Measurements from ENCODE around the gene NGB.

NGB gene

DNA sequence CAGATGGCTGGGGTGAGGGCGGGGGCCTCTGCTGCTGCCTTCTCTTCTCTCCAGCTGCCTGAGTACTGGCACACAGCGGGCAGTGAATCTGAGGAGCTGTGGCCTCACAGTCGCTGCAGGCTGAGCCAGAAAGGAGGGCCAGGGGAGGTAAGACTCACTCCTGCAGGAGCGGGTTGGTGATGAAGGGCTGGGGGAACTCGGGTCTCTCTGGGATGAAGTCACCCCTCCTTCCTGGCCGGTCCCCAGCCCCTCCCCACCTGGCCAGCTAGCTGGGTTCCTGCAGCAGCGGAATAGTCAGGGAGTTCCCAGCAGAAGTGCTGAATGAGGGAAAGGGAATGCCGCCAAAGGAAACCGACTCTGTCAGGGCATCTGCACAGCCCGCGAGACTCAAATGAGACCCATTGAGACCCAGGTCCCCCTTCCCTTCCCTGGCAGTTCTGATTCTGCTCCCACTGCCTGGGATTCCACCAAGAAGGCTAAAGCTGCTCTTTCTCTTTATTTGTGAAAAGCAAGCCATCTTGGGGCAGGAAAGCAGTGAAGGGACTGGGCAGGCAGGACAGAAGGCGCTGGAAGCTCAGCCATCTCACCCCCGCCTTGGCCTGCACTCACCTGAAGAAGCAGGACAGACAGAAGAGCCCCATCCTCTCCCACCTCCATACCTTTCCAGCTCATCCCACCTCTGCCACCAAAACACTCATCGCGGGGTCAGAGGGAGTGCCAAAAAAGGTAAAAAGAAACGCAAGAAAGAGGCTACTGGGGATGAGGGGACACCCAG is 5.3 kb downstream of the NGB start:
- Mint-ChIP-seq H3K4me1 (peaks cover 9% of the 10 kb centered on the region), H3K27me3 (peaks cover 14% of the 10 kb centered on the region), H3K36me3 (peaks cover 2% of the 10 kb centered on the region), H3K9me3 (peaks cover 3% of the 10 kb centered on the region), H3K4me3 (no peak overlapping the region), H3K27ac (no peak overlapping the region)
- DNase-seq (ENCODE audit: low spot score in 2 of 2) (no peak), ATAC-seq (ENCODE audit: low read depth) (no peak)

DNA sequence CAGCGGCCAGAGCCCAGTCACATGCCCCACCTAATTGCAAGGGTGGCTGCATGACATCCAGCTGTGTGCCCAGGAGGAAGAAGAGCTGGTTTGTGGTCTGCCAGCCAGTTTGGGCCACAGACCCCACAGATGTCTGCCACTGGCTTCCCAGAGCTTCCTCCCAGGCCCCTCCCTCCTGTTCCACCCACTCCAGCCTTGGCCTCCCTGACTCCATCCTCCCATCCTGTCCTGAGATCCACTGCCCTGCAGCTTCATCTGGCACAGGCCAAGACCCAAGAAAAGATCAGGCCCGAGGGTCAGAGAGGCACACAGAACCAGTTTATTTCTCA is 5.9 kb downstream of the NGB start:
- Mint-ChIP-seq H3K36me3 (peaks cover 2% of the 10 kb centered on the region), H3K9me3 (peaks cover 3% of the 10 kb centered on the region), H3K27me3 (peaks cover 14% of the 10 kb centered on the region), H3K27ac (no peak overlapping the region), H3K4me1 (peaks cover 9% of the 10 kb centered on the region), H3K4me3 (no peak overlapping the region)
- DNase-seq (ENCODE audit: low spot score in 2 of 2) (no peak), ATAC-seq (ENCODE audit: low read depth) (no peak)

DNA sequence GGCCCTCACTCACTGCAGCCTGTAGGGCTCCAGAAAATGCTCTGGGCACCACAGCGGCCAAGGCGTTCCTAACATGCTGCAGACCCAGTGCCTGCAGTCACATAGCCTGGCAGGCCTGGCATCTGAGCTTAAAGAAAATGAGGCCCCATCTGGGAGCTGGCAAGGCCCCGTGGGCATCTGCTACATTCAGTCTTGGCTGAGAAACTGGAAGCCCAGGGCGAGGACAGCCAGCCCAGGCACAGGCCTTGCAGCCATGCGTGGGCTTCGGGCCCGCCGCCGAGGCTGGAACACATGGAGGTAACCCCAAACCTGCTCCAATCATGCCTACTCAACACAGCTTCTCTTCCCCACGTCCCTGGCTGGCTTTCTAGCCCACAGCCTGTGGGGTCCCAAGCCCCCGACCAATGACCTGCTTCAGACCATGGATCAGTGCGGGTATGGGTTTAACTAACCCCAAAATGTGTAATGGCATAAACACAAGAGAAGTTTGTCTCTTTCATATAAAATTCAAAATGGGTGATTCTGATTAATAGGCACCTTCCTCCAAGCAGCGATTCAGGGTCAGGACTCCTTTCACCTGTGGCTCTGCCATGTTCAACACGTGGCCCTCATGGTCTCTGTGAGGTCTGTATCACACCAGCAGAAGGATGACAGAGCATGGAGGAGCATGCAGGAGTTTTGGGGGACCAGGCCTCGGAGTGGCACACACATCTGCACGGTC is 6.4 kb downstream of the NGB start:
- H3K9me3 Mint-ChIP-seq: peaks cover 3% of the 10 kb centered on the region
- no peak overlapping the region for H3K27ac Mint-ChIP-seq
- H3K36me3 Mint-ChIP-seq: peaks cover 2% of the 10 kb centered on the region
- peaks cover 12% of the 10 kb centered on the region for H3K27me3 Mint-ChIP-seq
- DNase-seq (ENCODE audit: low spot score in 2 of 2) (no peak), ATAC-seq (ENCODE audit: low read depth) (no peak)
- no peak overlapping the region for H3K4me3 Mint-ChIP-seq
- H3K4me1 Mint-ChIP-seq: peaks cover 6% of the 10 kb centered on the region

DNA sequence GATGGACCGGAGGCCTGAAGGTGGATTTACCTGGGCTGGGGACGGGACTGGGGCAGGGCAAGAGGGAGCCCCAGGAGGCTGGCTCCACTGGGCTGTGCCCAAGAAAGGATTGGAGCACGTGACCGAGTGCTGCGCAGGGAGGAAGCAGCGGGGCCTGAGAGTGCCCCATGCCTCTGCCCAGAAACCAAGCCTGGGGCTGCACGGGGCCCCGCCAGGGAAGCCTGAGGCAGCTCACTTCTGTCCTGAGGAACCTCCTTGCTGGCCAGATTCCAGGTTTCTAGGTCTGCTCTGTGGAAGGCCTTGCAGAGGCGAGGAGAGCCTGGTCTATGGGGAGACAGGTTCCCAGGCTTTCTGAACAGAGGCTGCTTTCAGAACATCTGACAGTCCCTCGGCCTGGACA is 10.4 kb downstream of the NGB start:
- H3K9me3 Mint-ChIP-seq: no peaks in the 10 kb centered on the region
- H3K4me3 Mint-ChIP-seq: no peak overlapping the region
- peaks cover 6% of the 10 kb centered on the region for H3K4me1 Mint-ChIP-seq
- peak; percentile 21 for ATAC-seq (ENCODE audit: low read depth)
- no peak overlapping the region for H3K27ac Mint-ChIP-seq
- no peaks in the 10 kb centered on the region for H3K36me3 Mint-ChIP-seq
- DNase-seq (ENCODE audit: low spot score in 2 of 2): no peak
- H3K27me3 Mint-ChIP-seq: peaks cover 10% of the 10 kb centered on the region

DNA sequence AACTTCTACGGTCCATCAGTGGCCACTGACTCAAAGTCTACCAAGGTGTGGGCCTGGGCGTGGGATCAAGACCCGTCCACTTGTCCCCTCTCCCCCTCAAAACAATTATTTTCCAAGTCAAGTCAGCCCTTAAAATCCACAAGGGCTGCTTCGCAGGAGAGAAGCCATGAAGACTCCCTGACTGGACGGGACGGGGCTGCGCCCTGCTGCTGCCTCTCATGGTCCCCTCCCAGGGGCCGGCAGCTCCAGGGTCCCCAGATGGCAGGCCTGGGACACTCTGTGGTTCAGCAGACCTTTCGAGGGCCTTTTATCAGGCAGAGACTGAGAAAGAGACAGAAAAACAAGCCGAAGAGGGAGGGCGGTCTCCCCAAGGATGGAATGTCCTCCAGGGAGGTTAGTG is 10.8 kb downstream of the NGB start:
- DNase-seq (ENCODE audit: low spot score in 2 of 2) (no peak), ATAC-seq (ENCODE audit: low read depth) (no peak)
- Mint-ChIP-seq H3K4me1 (peaks cover 5% of the 10 kb centered on the region), H3K4me3 (no peak overlapping the region), H3K9me3 (no peaks in the 10 kb centered on the region), H3K27ac (no peak overlapping the region), H3K36me3 (no peaks in the 10 kb centered on the region), H3K27me3 (peaks cover 10% of the 10 kb centered on the region)

DNA sequence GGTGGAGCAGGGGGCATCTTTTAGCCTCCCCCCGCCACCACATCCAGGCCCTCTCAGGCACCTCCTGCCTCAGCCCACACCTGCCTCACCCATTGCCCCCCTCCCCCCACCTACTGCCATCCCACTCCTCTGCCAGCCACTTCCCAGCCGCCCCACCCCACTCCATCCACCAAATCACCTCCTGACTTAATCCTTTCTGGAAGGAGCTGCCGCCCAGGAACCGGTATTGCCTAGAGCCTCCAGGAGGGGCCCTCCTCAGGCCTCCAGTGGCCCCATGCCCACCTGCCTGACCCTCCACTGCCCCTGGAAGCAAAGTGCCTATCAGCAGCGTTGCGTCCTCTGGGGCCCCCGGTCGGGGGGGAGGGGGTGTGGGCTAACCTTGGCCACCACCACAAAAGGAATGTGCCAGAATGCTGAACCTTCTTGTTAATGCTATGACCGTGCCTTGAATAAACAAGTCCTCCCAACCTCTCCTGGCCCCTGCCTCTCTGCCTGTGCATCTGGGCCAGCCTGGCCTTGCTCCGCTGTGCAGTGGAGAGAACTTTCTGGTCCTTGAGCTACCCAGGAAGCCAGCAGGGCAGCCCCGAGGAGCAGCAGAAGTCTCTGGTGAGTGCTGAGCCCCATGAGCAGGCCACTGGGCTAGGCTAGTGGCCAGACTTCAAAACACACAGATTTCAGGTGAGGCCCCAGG is 11.8 kb downstream of the NGB start:
- no peak for ATAC-seq (ENCODE audit: low read depth)
- H3K4me3 Mint-ChIP-seq: no peak overlapping the region
- no peaks in the 10 kb centered on the region for H3K4me1 Mint-ChIP-seq
- peaks cover 10% of the 10 kb centered on the region for H3K27me3 Mint-ChIP-seq
- DNase-seq (ENCODE audit: low spot score in 2 of 2): no peak
- H3K9me3 Mint-ChIP-seq: no peaks in the 10 kb centered on the region
- H3K36me3 Mint-ChIP-seq: no peaks in the 10 kb centered on the region
- no peak overlapping the region for H3K27ac Mint-ChIP-seq

DNA sequence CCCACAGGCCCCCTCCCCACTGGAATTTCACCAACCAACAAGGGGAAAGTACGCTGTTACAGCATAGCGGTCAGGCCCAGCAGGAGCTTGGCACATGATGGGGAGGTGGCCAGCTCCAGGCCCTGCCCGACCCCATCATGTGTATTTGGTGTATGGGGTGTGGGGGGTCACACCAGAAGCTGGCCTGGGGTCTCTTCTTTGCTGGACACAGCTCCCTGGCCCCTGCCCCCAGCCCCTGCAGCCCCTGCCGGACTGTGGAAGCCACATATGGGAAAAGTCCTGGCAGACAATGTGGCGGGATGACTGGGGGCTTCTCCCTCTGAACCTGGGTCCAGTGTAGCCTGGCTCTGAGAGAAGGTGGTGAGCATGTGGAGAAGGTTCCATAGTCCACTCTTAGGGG is 12.4 kb downstream of the NGB start:
- Mint-ChIP-seq H3K27ac (no peak overlapping the region), H3K9me3 (no peaks in the 10 kb centered on the region), H3K36me3 (no peaks in the 10 kb centered on the region), H3K27me3 (peaks cover 10% of the 10 kb centered on the region), H3K4me3 (no peak overlapping the region), H3K4me1 (no peaks in the 10 kb centered on the region)
- no peak for ATAC-seq (ENCODE audit: low read depth)
- no peak for DNase-seq (ENCODE audit: low spot score in 2 of 2)

DNA sequence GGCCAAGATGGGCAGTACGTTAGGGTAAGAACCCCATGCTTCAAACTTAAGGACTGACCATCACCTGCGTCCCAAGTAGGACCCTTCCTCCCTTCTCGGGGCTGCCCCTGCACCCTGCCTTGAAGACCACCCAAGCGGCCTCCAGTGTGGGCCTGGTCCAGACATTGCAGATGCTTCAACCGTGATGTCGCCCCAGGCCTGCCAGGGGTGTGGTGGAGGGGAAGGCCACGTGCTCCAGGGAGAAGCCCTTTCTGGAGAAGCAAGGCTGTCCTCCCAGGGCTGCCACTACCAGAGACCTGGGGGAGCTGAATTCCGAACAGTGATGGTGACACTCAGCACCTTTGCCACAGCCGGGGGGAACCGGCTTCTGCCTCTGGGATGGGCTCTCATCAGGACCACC is 13.3 kb downstream of the NGB start:
- ATAC-seq (ENCODE audit: low read depth): no peak
- no peak overlapping the region for H3K4me3 Mint-ChIP-seq
- no peaks in the 10 kb centered on the region for H3K4me1 Mint-ChIP-seq
- no peaks in the 10 kb centered on the region for H3K36me3 Mint-ChIP-seq
- no peak for DNase-seq (ENCODE audit: low spot score in 2 of 2)
- peaks cover 10% of the 10 kb centered on the region for H3K27me3 Mint-ChIP-seq
- no peak overlapping the region for H3K27ac Mint-ChIP-seq
- no peaks in the 10 kb centered on the region for H3K9me3 Mint-ChIP-seq

DNA sequence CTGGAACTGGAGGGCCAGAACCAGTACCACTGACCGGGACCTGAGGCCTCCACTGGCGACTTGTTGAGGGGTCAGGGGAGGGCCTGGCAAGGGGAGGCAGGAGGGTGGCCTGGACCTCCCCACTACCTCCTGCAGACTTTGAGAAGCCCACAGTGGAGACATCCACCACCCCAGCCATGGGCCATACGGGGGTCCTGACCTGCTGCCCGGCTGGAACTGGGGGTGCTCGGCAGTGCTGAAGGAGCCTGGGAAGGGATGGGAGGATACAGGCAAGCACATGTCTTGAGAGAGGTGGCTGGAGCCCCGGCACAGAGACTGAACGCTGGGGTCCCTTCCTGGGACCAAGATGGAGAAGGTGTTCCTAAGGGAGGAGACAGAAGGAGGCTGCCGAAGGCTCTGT is 14.3 kb downstream of the NGB start:
- Mint-ChIP-seq H3K27ac (no peak overlapping the region), H3K4me3 (no peak overlapping the region), H3K4me1 (no peaks in the 10 kb centered on the region), H3K27me3 (peaks cover 10% of the 10 kb centered on the region), H3K9me3 (no peaks in the 10 kb centered on the region), H3K36me3 (no peaks in the 10 kb centered on the region)
- DNase-seq (ENCODE audit: low spot score in 2 of 2) (no peak), ATAC-seq (ENCODE audit: low read depth) (no peak)

DNA sequence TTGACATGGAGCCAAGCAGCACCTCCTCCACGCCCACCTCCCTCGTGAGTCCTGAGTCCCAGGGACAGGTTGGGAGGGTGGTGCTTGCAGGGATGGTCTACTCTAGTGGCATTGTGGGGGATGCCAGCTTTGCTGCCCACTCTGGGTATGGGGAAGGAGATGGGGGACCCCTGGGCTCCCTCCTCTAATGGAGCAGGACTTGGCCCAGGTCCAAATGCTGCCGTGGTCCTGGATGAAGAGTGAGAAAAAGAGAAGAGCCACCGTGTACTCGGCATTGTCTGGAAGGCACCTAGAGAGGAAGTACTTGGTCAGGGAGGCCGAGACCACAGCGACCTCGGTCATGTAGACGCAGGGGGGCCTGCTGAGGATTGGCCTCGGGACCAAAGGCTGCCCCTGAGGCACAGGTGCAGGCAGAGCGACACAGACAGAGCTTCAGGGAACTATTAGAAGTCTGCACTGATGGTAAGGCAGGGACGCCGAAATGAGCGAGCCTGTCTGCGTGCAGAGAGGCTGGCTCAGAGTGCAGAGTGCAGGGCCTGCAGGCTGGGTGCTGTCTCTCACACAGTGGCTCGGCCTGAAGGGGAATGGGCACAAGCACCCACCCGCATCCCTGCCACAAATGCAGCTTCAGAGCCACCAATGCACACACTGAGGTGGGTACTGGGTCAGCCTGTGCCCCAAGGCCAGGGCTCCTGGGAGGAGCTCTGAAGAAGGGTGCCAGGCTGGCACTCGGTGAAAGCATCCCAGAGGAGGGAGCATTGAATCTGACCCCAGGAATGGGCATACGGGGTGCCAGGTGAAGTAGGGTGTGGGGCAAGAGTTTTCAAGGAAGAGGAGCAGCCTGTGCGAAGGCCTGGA is 17.4 kb downstream of the NGB start:
- Mint-ChIP-seq H3K9me3 (no peaks in the 10 kb centered on the region), H3K27me3 (peaks cover 4% of the 10 kb centered on the region), H3K36me3 (no peaks in the 10 kb centered on the region), H3K27ac (no peak overlapping the region), H3K4me3 (no peak overlapping the region), H3K4me1 (no peaks in the 10 kb centered on the region)
- ATAC-seq (ENCODE audit: low read depth) (no peak), DNase-seq (ENCODE audit: low spot score in 2 of 2) (no peak)

DNA sequence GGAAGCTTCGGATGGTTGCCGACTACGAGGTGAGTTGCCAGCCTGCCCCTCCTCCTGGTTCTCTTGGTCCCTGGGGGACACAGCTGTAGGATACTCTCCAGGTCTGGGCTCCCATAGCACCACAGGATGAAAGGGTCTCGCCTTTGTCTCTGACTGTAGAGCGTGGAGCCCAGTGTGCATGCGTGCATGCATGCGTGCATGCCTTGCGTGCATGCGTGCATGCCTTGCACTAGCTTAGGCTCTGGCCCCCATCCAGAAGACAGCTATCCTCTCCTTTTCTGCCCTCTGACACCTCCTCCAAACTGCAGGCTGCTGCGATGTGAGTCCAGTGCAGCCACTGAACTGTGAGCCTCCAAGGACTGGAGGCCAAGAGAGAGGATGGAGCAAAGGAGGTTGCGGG is 19.1 kb downstream of the NGB start:
- Mint-ChIP-seq H3K27me3 (peaks cover 4% of the 10 kb centered on the region), H3K9me3 (no peaks in the 10 kb centered on the region), H3K36me3 (no peaks in the 10 kb centered on the region), H3K4me1 (no peaks in the 10 kb centered on the region), H3K4me3 (no peak overlapping the region), H3K27ac (no peak overlapping the region)
- no peak for DNase-seq (ENCODE audit: low spot score in 2 of 2)
- ATAC-seq (ENCODE audit: low read depth): no peak

DNA sequence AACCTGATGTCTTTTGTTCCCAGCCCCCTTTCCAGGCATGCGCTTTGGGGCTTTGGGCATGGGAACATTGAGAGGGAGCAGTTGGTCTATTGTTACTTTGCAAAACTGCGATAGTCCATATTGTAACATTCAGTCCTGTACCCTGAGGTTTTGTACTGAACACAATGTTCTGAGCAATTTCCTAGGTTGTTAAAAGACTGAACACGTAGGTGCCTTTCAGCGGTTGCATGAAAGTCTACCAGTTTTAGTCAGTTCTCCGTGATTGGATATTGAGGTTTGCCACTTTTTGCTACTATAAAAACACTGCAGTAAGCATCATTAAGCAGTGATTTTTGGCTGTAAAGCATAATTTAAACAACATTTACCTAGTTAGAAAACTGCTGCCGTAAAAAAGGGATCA is 20.1 kb downstream of the NGB start:
- Mint-ChIP-seq H3K27me3 (peaks cover 1% of the 10 kb centered on the region), H3K27ac (no peak overlapping the region), H3K4me3 (no peak overlapping the region), H3K9me3 (no peaks in the 10 kb centered on the region), H3K36me3 (no peaks in the 10 kb centered on the region), H3K4me1 (no peaks in the 10 kb centered on the region)
- no peak for ATAC-seq (ENCODE audit: low read depth)
- no peak for DNase-seq (ENCODE audit: low spot score in 2 of 2)

DNA sequence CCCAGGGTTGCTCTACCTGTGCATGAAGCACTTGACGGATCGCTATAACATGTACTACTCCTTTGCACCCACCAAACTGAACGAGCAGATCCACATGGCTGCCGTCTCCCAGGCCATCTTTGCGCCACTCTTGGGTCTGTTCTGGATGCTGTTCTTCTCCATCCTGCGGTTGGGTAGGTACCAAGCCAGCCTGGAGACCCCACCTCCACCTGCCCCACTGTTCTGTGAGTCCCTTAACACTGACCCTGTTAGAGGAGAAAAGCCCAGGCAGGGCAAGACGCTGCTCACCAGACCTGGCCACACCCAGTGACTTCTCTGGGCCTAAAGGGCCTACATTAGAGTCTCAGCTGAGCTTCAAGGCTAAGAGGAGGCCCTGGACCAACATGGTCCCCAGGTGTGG is 21.7 kb downstream of the NGB start:
- DNase-seq (ENCODE audit: low spot score in 2 of 2) (no peak), ATAC-seq (ENCODE audit: low read depth) (no peak)
- no peak overlapping the region for H3K4me3 Mint-ChIP-seq
- H3K27me3 Mint-ChIP-seq: no peaks in the 10 kb centered on the region
- H3K4me1 Mint-ChIP-seq: peaks cover 3% of the 10 kb centered on the region
- no peaks in the 10 kb centered on the region for H3K9me3 Mint-ChIP-seq
- H3K36me3 Mint-ChIP-seq: no peaks in the 10 kb centered on the region
- H3K27ac Mint-ChIP-seq: no peak overlapping the region

DNA sequence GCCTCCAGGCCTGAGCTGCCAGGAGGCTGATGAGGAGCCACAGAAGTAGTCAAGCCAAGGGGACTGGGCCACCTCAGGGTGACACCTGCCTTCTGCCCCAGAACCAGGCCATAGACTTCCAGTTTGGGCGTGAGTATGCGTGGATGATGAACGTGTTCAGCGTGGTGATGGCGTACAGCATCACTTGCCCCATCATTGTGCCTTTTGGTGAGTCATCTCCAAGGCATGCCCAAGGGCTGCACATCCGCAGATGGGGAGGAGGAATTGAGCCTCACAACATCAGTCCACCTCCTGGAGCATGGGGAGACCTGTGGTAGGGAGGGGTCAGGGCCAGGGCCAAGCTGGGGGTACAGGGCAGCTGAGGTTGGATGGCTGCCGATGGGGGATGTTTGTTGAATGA is 22.3 kb downstream of the NGB start:
- Mint-ChIP-seq H3K9me3 (no peaks in the 10 kb centered on the region), H3K36me3 (no peaks in the 10 kb centered on the region), H3K27me3 (no peaks in the 10 kb centered on the region), H3K4me3 (no peak overlapping the region), H3K4me1 (peaks cover 10% of the 10 kb centered on the region), H3K27ac (no peak overlapping the region)
- ATAC-seq (ENCODE audit: low read depth): no peak
- no peak for DNase-seq (ENCODE audit: low spot score in 2 of 2)
